GM12878 (cell line): Measurements from ENCODE around the gene ZNF322. TPM values are rescaled to one million over a fixed set of nuclear protein-coding genes. Genes with fewer than 3 reads are reported as not detected.

Experiments
- ATAC-seq: fragments of 200-7000 bp; cut with Tn5 transposase; 3 replicates; pipeline ENCODE4 v1.9.1; 2020; ENCODE audit warnings: mild to moderate bottlenecking, moderate library complexity
- BruUV-seq: library from RNA; stranded (reverse); fragments of 400-500 nt; replicated peaks from 2 replicates; lab custom pipeline; 2021; lab: Mats Ljungman, UMichigan
- CTCF ChIA-PET: fragments of 300-600 bp; sonication (Branson Sonifier 250); formaldehyde crosslinking; extraction: SDS; loops from one replicate; lab custom pipeline; 2021; ENCODE audit warnings: inconsistent platforms; lab: Yijun Ruan, JAX
- POLR2A ChIA-PET: fragments of 350-600 bp; formaldehyde crosslinking; extraction: SDS; loops from one replicate; lab custom pipeline; 2021; ENCODE audit warnings: inconsistent platforms; lab: Charles Lee
- RAD21 ChIA-PET: fragments of 300-600 bp; sonication (Branson Sonifier 250); formaldehyde crosslinking; loops from one replicate; lab custom pipeline; 2023; ENCODE audit warnings: antibody characterized with exemption; ENCODE audit not compliant: unreplicated experiment; lab: Charles Lee
- SMC1A ChIA-PET: fragments of 300-600 bp; sonication (Branson Sonifier 250); formaldehyde crosslinking; loops from one replicate; lab custom pipeline; 2023; ENCODE audit not compliant: unreplicated experiment, uncharacterized antibody; lab: Charles Lee
- DNase-seq: peaks from one replicate; pipeline ENCODE4 v3.0.0-alpha.2; 2011; ENCODE audit warnings: low read depth, low spot score
- FAIRE-seq: peaks from 3 replicates; lab custom pipeline; 2011; peaks lifted over from hg19 to GRCh38; lab: Jason Lieb, UNC
- H2AFZ ChIP-seq: 2 replicates; pipeline ENCODE4 v1.6.0; 2011; ENCODE audit warnings: low read depth, low read length, control low read depth; ENCODE audit not compliant: control insufficient read depth
- H3K27ac ChIP-seq: 2 replicates; pipeline ENCODE4 v1.5.1; 2011; ENCODE audit warnings: control low read depth; ENCODE audit not compliant: control insufficient read depth, insufficient read depth
- H3K27me3 ChIP-seq, 2 experiments: replicated peaks in 1 of 2; 2 replicates each; pipeline versions ENCODE4 v1.6.0 to v1.6.1; 2011; ENCODE audit warnings: low read length in 1 of 2; ENCODE audit not compliant: control insufficient read depth in 2 of 2, insufficient read depth in 2 of 2
- H3K36me3 ChIP-seq, 2 experiments: 2 replicates each; pipeline ENCODE4 v1.5.1; 2011; ENCODE audit warnings: low read length in 1 of 2; ENCODE audit not compliant: control insufficient read depth in 2 of 2, insufficient read depth in 2 of 2
- H3K4me1 ChIP-seq: 2 replicates; pipeline ENCODE4 v1.6.1; 2011; ENCODE audit warnings: mild to moderate bottlenecking, low read length, moderate library complexity, mixed read lengths; ENCODE audit not compliant: control insufficient read depth, insufficient read depth
- H3K4me2 ChIP-seq: 2 replicates; pipeline ENCODE4 v1.6.0; 2011; ENCODE audit warnings: control low read depth; ENCODE audit not compliant: control insufficient read depth, insufficient read depth
- H3K4me3 ChIP-seq: fragments of 200-600 bp; sonication (generic); 2 replicates; pipeline ENCODE4 v1.5.1; 2016
- H3K79me2 ChIP-seq: 2 replicates; pipeline ENCODE4 v1.6.0; 2011; ENCODE audit warnings: low read length; ENCODE audit not compliant: control insufficient read depth, insufficient read depth
- H3K9ac ChIP-seq: 2 replicates; pipeline ENCODE4 v1.8.0; 2011; ENCODE audit warnings: low read length, control low read depth, mixed read lengths; ENCODE audit not compliant: control insufficient read depth, insufficient read depth
- H3K9me3 ChIP-seq: replicated peaks from 3 replicates; pipeline ENCODE4 v1.5.1; 2011; ENCODE audit warnings: mild to moderate bottlenecking, low read length; ENCODE audit not compliant: control insufficient read depth, insufficient read depth
- H4K20me1 ChIP-seq: 2 replicates; pipeline ENCODE4 v1.6.0; 2011; ENCODE audit not compliant: control insufficient read depth, insufficient read depth
- ATF2 ChIP-seq: IDR thresholded peaks from 2 replicates; pipeline ENCODE4 v1.6.1; 2012; ENCODE audit warnings: low read length, inconsistent platforms
- BACH1 ChIP-seq: fragments of 450-650 bp; IDR thresholded peaks from 2 replicates; pipeline ENCODE4 v1.6.1; 2017; ENCODE audit warnings: mild to moderate bottlenecking, borderline replicate concordance
- BHLHE40 ChIP-seq, 2 experiments: fragments of 450-650 bp in 1 of 2; IDR thresholded peaks; 2 replicates each; pipeline ENCODE4 v1.6.1; 2011 to 2017; ENCODE audit warnings: low read depth in 2 of 2, borderline replicate concordance in 1 of 2, improper control_type of control experiment in 1 of 2, low read length in 1 of 2, mild to moderate bottlenecking in 1 of 2
- EP300 ChIP-seq, 2 experiments: fragments of 150-350 bp in 1 of 2; IDR thresholded peaks; 2 replicates each; pipeline ENCODE4 v1.6.1; 2011 to 2012; ENCODE audit warnings: low read depth in 2 of 2, low read length in 2 of 2, borderline replicate concordance in 1 of 2, improper control_type of control experiment in 1 of 2, inconsistent platforms in 1 of 2; ENCODE audit not compliant: control insufficient read depth in 1 of 2
- MTA2 ChIP-seq: fragments of 450-650 bp; IDR thresholded peaks from 2 replicates; pipeline ENCODE4 v1.6.1; 2016; ENCODE audit warnings: low read depth, mild to moderate bottlenecking, moderate library complexity
- SKIL ChIP-seq: fragments of 450-650 bp; IDR thresholded peaks from 2 replicates; pipeline ENCODE4 v1.6.1; 2017; ENCODE audit warnings: mild to moderate bottlenecking, low read depth, inconsistent platforms; ENCODE audit not compliant: poor library complexity, severe bottlenecking
- SMAD1 ChIP-seq: fragments of 450-650 bp; IDR thresholded peaks from 2 replicates; pipeline ENCODE4 v1.6.1; 2018; ENCODE audit warnings: mild to moderate bottlenecking, low read depth; ENCODE audit not compliant: partially characterized antibody
- SPI1 ChIP-seq: IDR thresholded peaks from 2 replicates; pipeline ENCODE4 v1.6.1; 2011; ENCODE audit warnings: low read depth, mild to moderate bottlenecking, low read length, moderate library complexity, borderline replicate concordance; ENCODE audit not compliant: insufficient read depth
- SRF ChIP-seq, 2 experiments: IDR thresholded peaks; 2 replicates each; pipeline ENCODE4 v1.6.1; 2011; ENCODE audit warnings: low read depth in 2 of 2, low read length in 2 of 2, mild to moderate bottlenecking in 1 of 2, moderate library complexity in 1 of 2
- STAT1 ChIP-seq: fragments of 450-650 bp; conservative IDR thresholded peaks from 2 replicates; pipeline ENCODE4 v1.6.1; 2014; ENCODE audit warnings: antibody characterized with exemption, mild to moderate bottlenecking
- STAT3 ChIP-seq: IDR thresholded peaks from 2 replicates; pipeline ENCODE4 v1.6.1; 2011; ENCODE audit warnings: low read depth, low read length, improper control_type of control experiment
- TCF12 ChIP-seq: IDR thresholded peaks from 2 replicates; pipeline ENCODE4 v1.6.1; 2011; ENCODE audit warnings: low read depth, mild to moderate bottlenecking, low read length
- ZSCAN29 ChIP-seq: fragments of 450-650 bp; IDR thresholded peaks from 2 replicates; pipeline ENCODE4 v1.6.1; 2017; ENCODE audit warnings: mild to moderate bottlenecking, moderate library complexity
- WGBS: methylation state at CpG from one replicate; pipeline ENCODE4 v1.1.6; 2016; ENCODE audit warnings: low lambda C conversion rate; ENCODE audit not compliant: insufficient replicate concordance, insufficient coverage; ENCODE audit errors: missing lambda C conversion rate; 5-methylcytosine and 5-hydroxymethylcytosine counted together
- in situ Hi-C: fragments of 300-500 bp; cut with MboI; formaldehyde crosslinking; loops from 9 replicates; pipeline ENCODE4 v1.14.3; 2018; ENCODE audit warnings: mixed read lengths
- intact Hi-C: fragments of 100-400 bp; cut with micrococcal nuclease; formaldehyde crosslinking; loops from one replicate; pipeline ENCODE4 v1.14.2; 2022; ENCODE audit not compliant: unreplicated experiment
- polyA plus RNA-seq, 11 experiments: library from polyadenylated mRNA; depleted of rRNA in 4 of 11; unstranded in 6 of 11; stranded (reverse) in 5 of 11; fragments of >200 nt; fragmentation: Nextera tagmentation in 4 of 11; fragmentation: Illumina TruSeq in 1 of 11; extraction: Ambion mirVana in 4 of 11; extraction: Trizol in 1 of 11; gene quantifications; 1 replicate in 1 of 11; 2 replicates in 10 of 11; pipeline versions ENCODE4 v1.2.1 to v1.2.3, GENCODE V29; 2011 to 2016; ENCODE audit warnings: inconsistent platforms in 2 of 11, missing spikeins in 2 of 11, low read depth in 1 of 11
- total RNA-seq, 4 experiments: library from RNA; depleted of rRNA in 3 of 4; stranded (reverse); fragments of >200 nt in 3 of 4; fragmentation: Illumina TruSeq in 1 of 4; extraction: Trizol in 1 of 4; gene quantifications; 2 replicates each; pipeline versions ENCODE4 v1.2.1 to v1.2.3, GENCODE V29; 2013 to 2021
- TF ChIP-seq, protein P1 (sequence below): fragments of 450-650 bp; IDR thresholded peaks from 2 replicates; pipeline ENCODE4 v1.6.1; 2017; ENCODE audit warnings: mild to moderate bottlenecking
- TF ChIP-seq, protein P2 (sequence below): IDR thresholded peaks from 2 replicates; pipeline ENCODE4 v1.6.1; 2011; ENCODE audit warnings: borderline replicate concordance, low read depth, mild to moderate bottlenecking, moderate library complexity, mixed read lengths, low read length; ENCODE audit not compliant: insufficient read depth; ENCODE audit errors: extremely low read length

ZNF322 gene
- total and polyA plus RNA-seq, 10 of the 15 experiments (the other 5 are each of a cell fraction or from before 2014, with no cell fraction given), result 2.7 to 19.1 (median 11.9) TPM

- no peak for TF ChIP-seq ATF2
- no peak for TF ChIP-seq SRF (IDR thresholded peaks at IDR 0.05; ENCODE audit: low read depth in 2 of 2, low read length in 2 of 2)
- TF ChIP-seq, all 136 proteins: peak for 0
These were observed 58.8 kb downstream of the ZNF322 start (continued) for GRCh38 chr6:26600759-26601158.

- H3K4me1 ChIP-seq, result peaks cover 18% of the 10 kb centered on the region
- ATAC-seq (peak; percentile 23; the same call in 2 of the 3 replicates), FAIRE-seq (no peak), DNase-seq (no peak)
- no peak overlapping the region for H3K4me3 ChIP-seq
- no peaks in the 10 kb centered on the region for H4K20me1 ChIP-seq
- RAD21 ChIA-PET, result no interaction called here
- no peak overlapping the region for H2AFZ ChIP-seq
- H3K36me3 ChIP-seq, result peaks cover 1 to 15% of the 10 kb centered on the region in 2 experiments; a peak in 2 of 4 replicates
- no peak overlapping the region for H3K9ac ChIP-seq
- no peaks in the 10 kb centered on the region for H3K27me3 ChIP-seq
- SMC1A ChIA-PET, result no interaction called here
- no TSS peak for BruUV-seq
- H3K79me2 ChIP-seq, result peaks cover 21% of the 10 kb centered on the region
- H3K9me3 ChIP-seq, result no peaks in the 10 kb centered on the region
- in situ Hi-C loops, result no loop called here
- 0 out of 2 replicates have a peak overlapping the region, but pooled peaks have one; percentile 35 for H3K4me2 ChIP-seq
- CTCF ChIA-PET, result no interaction called here
- no peak overlapping the region for H3K27ac ChIP-seq
- POLR2A ChIA-PET, result no interaction called here
- 94% methylated on average over 1 of the region's 1 CpG for WGBS
- intact Hi-C loops, result loop anchor here (10.0 kb wide), 1 partner anchor 425 kb away; no protein-coding TSS in a partner anchor
- TF ChIP-seq STAT3, result no peak
- TF ChIP-seq STAT1, result no peak
- TF ChIP-seq SKIL, result peak; percentile 19
- 0 out of 4 replicates have a peak, but pooled peaks of 1 of the 2 experiments have one; percentile 45 for TF ChIP-seq EP300 (IDR thresholded peaks at IDR 0.05; ENCODE audit: borderline replicate concordance in 1 of 2, control insufficient read depth in 1 of 2, low read depth in 2 of 2, low read length in 2 of 2)
- peak in 1 of 2 experiments; percentile 16; a peak in 1 of 4 replicates for TF ChIP-seq BHLHE40 (IDR thresholded peaks at IDR 0.05; ENCODE audit: borderline replicate concordance in 1 of 2, low read depth in 2 of 2, low read length in 1 of 2)
- TF ChIP-seq BACH1, result peak; percentile 45; the same call in 1 of the 2 replicates
- TF ChIP-seq, protein P1, sequence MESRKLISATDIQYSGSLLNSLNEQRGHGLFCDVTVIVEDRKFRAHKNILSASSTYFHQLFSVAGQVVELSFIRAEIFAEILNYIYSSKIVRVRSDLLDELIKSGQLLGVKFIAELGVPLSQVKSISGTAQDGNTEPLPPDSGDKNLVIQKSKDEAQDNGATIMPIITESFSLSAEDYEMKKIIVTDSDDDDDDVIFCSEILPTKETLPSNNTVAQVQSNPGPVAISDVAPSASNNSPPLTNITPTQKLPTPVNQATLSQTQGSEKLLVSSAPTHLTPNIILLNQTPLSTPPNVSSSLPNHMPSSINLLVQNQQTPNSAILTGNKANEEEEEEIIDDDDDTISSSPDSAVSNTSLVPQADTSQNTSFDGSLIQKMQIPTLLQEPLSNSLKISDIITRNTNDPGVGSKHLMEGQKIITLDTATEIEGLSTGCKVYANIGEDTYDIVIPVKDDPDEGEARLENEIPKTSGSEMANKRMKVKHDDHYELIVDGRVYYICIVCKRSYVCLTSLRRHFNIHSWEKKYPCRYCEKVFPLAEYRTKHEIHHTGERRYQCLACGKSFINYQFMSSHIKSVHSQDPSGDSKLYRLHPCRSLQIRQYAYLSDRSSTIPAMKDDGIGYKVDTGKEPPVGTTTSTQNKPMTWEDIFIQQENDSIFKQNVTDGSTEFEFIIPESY, result no peak
- peak; percentile 98 for TF ChIP-seq ZSCAN29
- peak; percentile 54; the same call in 1 of the 2 replicates for TF ChIP-seq MTA2
- no peak for TF ChIP-seq TCF12
- TF ChIP-seq SMAD1, result peak; percentile 49
- TF ChIP-seq, protein P2, sequence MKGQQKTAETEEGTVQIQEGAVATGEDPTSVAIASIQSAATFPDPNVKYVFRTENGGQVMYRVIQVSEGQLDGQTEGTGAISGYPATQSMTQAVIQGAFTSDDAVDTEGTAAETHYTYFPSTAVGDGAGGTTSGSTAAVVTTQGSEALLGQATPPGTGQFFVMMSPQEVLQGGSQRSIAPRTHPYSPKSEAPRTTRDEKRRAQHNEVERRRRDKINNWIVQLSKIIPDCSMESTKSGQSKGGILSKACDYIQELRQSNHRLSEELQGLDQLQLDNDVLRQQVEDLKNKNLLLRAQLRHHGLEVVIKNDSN, result no peak
- TF ChIP-seq SPI1, result peak; percentile 79; the same call in 1 of the 2 replicates
These were observed 60.0 kb downstream of the ZNF322 start for GRCh38 chr6:26599591-26599990.
